ENCODE results near the gene NCAPH2. TPM values are rescaled to one million over a fixed set of nuclear protein-coding genes. Genes with fewer than 3 reads are reported as not detected.

Gene NCAPH2
- 28.3 to 43.0 TPM (median 36.3 TPM) in 5 replicates for total RNA-seq (2022; extraction: Qiagen RNA extraction; ENCODE audit: low read depth)

DNA sequence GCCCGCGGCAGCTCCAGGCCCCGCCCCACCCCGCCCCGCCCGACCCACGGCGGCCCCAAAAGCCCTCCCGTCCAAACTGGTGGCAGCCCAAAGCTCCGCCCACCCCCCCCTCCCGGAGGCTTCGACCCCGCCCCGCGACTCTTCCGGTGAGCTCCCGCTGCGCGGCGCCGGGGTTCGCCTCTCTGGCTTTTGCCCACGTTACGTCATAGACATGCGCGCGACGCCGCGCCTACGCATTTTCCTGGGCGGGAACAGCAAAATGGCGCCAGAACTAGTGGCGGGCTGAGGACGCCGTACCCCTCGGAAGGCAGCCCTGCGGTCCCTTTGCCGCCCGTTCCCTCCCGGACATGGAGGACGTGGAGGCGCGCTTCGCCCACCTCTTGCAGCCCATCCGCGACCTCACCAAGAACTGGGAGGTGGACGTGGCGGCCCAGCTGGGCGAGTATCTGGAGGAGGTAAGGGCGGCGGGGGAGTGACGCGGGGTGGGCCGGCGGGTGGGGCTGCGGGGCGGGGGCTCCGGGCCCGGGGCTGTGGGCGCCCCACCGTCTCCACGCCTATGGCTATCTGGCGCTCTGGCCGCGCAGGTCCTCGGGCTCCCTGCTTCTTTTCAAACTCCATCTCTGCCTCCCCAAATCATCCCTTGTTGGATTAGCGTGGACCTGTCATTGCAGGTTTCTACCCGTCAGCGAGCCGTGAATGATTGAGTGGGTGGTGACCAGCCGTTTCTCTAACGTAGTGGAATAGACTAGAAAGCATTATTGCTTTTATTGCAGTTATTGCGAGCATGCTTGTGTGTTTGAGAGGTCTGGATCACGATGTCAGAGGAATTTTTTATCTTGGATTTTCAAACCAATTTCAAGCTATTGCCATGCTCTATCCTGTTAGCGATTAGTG is at the start of gene NCAPH2:
Gene NCAPH2, plus strand, starts transcription at position 234 of the 894 bp plus-strand sequence. Its CDS starts 114 bp downstream, at position 348.

DNA sequence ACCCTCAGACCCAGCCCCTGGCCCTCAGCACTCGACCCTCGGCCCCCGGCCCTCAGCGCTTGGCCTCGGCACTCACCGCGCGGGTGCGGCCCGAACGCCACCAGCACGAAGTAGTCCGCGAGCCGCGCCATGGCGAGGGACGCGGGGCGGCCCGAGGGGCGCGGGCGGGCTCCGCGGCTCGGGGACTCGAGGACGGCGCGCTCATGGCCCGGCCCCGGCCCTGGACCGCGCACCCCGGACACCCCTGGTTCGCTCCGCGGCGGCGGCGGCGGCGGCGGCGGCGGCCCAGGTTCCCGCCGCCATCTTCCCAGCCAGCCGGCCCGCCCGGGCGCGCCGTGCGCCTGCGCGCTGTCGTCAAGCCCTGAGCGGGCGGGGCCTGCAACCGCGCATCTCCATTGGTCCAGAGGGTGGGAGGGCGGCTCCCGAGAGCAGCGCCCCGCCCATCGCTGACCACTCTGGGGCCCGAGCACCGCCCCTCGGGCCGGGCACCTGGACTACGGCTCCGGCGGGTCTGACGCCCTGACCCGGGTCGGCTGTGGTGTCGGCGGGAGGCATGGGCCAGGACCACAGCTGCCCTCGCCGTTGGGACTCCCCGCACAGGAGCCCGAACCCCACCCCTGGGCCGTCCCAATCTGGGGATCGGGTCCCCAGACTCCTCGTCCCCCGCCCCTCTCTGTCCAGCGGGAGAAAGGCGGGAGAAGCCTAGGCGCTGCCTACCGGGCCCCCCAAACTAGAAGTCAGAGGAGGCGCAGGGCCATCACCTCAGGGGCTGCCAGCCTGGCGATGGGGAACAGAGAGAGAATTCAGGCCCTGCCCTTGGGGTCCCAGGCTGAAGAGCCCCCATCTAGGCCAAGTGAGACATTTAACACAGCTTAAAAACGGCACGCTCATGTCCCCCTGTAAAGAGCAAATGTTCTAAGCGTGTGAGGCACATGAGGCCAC is 33.0 kb upstream of the NCAPH2 start, which contains the start of gene SBF1:
Gene SBF1, minus strand, starts transcription at position 326 of the 942 bp plus-strand sequence. Its CDS starts 195 bp downstream, at position 131.

DNA sequence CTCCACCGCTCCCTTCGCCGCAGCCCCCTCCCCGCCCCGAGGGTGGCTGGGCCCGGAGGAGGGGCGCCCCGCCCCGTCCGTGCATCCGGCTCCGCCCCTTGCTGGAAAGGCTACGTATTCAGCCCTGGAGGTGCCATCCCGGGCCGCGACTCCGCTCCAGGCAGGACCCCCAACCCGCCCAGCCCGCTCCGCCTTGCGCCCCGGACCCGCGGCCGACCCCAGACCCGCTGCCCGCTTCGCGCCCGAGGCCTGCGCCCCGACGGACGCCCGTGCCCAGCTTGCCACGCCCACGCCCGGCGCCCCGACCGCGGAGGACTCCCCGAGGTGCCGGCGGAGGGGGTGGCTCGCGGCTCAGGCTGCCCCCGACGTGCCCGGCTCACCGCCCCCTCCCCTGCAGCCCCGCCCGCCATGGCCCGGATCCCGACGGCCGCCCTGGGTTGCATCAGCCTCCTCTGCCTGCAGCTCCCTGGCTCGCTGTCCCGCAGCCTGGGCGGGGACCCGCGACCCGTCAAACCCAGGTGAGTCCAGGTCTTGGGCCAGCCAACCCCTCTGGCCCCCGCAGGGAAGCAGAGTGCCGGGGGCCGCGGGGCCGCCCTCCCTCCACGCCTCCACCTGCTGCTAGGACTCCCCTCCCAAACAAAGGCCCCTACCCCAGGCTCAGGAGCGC is 26.5 kb upstream of the NCAPH2 start, which contains the start of gene ADM2:
Gene ADM2, plus strand, starts transcription at position 104 of the 667 bp plus-strand sequence. Its CDS starts 305 bp downstream, at position 409.

DNA sequence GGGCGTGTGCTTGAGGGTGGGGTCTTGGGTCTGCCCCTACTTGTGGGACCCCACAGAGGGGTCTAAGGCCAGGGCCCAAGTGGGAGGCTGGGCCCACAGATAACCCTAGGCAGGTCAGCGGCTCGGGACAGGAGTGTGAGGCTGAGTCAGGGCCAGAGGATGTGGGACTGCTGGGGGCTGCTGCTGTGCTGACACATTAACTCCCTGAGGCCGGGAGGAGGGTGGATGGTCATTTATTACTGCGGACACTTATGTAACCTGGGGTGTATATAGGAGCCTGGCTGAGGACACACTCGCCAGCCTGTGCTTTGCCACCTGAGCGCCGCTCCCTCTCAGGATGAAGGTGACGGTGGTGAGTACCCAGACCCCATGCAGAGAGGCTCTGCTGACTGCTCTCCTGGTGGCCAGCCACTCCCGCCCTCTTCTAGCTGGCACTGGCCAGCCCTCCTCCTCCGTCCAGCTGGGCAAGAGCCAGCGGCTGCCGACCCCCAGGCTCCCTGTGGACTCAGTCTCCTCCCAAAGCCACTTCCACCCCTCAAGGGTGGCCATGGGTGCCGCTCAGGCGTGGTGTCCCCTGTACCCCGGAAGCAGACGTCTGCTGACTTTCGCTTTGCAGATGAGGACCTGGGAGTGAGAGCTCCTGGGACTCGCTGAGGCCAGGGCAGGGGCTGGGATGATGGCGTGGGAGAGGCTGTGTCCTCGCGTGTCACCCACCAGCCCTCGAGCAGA is 21.3 kb upstream of the NCAPH2 start, which contains the start of gene MIOX:
Gene MIOX, plus strand, starts transcription at position 299 of the 729 bp plus-strand sequence. Its CDS starts 39 bp downstream, at position 338.

DNA sequence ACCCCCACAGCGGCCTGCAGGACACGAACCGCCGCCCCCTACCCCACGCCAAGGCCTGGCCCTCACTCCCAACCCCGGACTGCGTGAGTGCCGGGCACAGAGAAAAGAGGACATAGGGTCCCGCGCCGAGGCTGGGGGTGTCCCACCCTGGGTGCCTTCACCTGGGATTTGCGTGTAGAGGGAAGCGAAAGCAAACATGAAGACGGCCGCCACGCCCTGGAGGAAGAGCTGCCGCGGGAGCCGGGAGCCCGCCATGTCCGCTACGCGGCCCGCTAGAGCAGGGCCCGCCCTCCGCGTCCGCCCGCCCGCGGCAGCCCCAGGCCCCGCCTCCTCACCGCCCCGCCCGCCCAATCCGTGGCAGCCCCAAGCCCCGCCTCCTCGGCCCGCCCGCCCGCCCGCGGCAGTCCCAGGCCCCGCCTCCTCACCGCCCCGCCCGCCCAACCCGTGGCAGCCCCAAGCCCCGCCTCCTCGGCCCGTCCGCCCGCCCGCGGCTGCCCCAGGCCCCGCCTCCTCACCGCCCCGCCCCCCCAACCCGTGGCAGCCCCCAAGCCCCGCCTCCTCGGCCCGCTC is 518 bp upstream of the NCAPH2 start, which contains the start of gene LMF2:
Gene LMF2, minus strand, starts transcription at position 282 of the 570 bp plus-strand sequence. Its CDS starts 27 bp downstream, at position 255.

DNA sequence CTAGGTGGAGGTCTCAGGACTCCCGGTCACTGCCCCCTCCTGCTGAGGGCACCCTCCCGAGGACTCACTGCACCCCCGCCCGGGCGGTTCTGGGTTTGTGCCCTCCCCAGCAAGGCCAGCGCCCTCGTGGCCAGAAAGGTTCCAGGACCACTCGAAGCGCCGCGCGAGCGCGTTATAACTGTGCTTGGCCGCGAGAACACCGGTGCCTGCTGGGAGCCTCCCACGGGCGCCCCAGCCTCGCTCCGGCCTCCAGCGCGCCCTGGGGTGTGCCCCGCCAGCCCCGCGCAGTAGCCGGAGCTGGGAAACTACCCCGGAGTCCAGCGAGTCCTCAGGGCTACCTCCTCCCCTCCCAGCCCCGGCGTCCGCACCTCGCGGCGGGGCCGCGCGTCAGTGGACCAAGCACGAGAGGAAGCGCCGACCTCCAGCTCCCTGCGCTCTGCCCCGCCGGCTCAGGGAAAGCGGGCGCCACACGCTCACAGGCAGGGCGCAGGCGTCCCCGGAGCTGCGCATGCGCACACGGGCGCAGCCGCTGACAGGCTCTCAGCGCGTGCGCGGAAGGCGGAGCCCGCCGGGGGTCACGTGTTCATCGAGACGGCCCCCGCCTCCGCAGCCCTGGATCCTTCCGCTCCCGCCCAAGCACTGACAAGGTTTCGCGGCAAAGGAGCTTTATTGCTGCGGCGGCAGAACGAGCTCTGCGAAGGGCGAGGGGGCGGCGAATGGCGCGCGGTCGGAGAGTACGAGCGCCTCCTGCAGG is 17.3 kb downstream of the NCAPH2 start, which contains the start of gene SCO2:
Gene SCO2, minus strand, starts transcription at position 495 of the 754 bp plus-strand sequence. CDS start 1,187 bp downstream, outside the sequence.

DNA sequence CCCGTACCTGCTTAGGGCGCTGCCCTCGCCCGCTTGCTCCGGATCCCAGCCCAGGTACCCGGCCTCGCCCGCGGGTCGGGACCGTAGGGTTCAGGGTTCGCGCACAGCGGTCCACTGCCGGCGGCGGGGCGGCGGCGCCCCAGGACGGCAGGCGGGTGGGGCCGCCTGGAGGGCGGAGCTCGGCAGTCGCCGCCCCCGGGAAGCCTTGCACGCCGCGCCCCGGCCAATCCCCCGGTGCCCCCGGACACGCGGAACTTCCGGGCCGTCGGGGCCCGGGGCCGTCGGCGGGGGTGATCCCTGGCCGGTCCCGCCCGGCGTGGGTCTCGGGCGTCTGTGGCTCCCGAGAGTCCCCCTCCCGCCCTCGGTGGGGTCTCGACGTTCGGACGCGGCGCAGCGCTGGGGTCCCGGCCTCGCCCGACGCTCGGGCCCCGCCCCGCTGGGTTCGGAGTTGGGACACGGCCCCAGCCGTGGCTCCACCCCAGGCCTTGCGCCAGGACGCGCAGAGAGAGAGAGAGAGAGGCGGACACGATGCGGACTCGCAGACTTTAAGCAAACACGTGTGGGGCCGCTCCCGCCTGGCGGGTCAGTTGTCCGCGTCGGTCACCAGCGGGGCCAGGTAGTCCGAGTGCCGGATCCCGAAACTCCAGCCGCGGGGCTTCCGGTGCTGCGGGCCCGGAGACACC is 22.0 kb downstream of the NCAPH2 start, which contains the start of gene TYMP:
Gene TYMP, minus strand, starts transcription at position 116 of the 683 bp plus-strand sequence. CDS start 303 bp downstream, outside the sequence.

DNA sequence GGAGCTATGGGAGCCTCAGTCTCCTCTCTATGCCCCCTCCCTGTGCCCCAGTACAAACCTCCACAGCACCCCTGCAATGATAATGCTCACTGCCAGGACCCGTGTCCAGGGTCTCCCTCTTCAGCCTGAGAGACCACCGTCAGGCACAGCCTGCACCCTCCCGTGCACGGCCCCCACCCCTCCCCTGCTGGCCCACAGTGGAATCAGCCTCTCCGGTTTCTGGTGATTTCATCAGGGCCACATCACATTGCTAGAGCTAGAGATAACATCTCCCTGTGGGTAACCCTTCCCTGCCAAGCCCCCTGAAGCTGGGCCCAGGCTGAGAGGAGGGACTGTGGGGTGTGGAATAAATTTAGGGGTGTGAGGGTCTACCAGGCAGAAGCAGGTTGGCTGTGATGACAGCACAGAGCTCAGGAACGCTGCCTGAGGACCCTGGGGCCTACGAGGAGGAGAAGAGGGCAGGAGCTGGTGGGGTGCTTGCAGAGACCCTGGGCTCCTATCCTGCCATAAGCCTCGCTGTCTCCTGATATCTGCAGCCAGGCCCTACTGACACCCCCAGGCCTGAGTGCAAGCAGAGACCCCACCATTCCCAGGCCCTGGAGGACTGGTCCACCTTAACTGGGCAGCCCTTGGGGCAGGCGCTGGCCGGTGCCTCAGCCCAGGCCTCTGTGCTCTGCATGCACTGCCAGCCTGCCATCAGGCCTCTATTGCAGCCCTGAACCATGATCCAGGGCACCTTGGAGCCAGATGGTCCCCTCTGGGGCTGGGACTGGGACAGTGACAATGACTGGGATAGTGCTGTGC is 37.7 kb downstream of the NCAPH2 start, which contains the start of gene KLHDC7B:
Gene KLHDC7B, plus strand, starts transcription at position 378 of the 804 bp plus-strand sequence. Its CDS starts 345 bp downstream, at position 723.

DNA sequence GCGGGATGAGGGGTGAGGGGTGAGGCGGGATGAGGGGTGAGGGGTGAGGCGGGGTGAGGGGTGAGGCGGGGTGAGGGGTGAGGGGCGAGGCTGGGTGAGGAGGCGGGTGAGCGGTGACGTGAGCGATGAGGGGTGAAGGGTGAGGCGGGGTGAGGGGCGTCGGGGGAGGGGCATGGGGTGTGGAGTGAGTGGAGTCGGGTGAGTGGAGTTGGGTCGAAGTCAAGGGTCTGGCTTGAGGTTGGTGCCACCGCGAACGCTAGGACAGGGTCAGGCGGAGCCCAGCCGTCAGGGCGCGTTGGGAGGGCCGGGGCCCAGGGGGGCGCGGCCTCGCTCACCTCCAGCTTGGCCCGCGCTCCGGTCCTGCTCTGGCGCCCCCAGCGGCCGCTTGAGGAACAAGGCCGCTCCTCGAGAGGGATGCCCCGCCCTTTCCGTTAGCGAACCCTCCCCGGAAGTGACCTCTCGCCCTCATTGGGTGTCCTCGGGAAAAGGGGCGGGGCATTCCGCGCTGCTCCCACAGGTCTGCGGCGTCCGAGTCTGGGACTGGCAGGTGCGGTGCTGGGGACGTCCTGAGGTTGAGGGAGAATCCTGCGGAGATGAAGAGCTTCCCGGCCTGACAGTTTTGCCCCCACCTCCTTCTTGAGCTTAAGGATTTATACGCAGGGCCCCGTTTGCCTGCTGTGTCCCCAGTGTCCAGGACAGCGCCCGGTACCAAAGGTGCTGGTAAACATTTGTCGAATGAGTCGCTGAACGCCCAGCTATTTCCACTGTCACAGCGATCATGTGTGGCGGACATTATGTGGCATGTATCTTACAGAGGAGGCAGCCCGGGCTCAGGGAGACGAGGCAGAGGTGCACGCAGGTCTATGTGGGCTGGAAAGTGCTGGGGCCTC is 54.7 kb downstream of the NCAPH2 start, which contains the start of gene SYCE3:
Gene SYCE3, minus strand, starts transcription at position 397 of the 890 bp plus-strand sequence. CDS start 6,514 bp downstream, outside the sequence.

Other genes starting within 250 kb of the NCAPH2 start
- 17.0 to 30.2 TPM (median 24.5 TPM) in 5 replicates for gene MAPK12, start 246.5 kb upstream of the NCAPH2 start, total RNA-seq (2022; extraction: Qiagen RNA extraction; ENCODE audit: low read depth)
- 3.8 to 7.8 TPM (median 6.5 TPM) in 5 replicates for gene MAPK11, start 237.8 kb upstream of the NCAPH2 start, total RNA-seq (2022; extraction: Qiagen RNA extraction; ENCODE audit: low read depth)
- 62.3 to 128 TPM (median 115 TPM) in 5 replicates for gene PLXNB2, start 200.6 kb upstream of the NCAPH2 start, total RNA-seq (2022; extraction: Qiagen RNA extraction; ENCODE audit: low read depth)
- 1.6 to 4.3 TPM (median 3.6 TPM) in 5 replicates for gene DENND6B, start 181.2 kb upstream of the NCAPH2 start, total RNA-seq (2022; extraction: Qiagen RNA extraction; ENCODE audit: low read depth)
- 8.2 to 15.9 TPM (median 12.4 TPM) in 5 replicates for gene PPP6R2, start 164.9 kb upstream of the NCAPH2 start, total RNA-seq (2022; extraction: Qiagen RNA extraction; ENCODE audit: low read depth)
- 9.8 to 29.9 TPM (median 27.6 TPM) in 5 replicates for gene SBF1, start 33.2 kb upstream of the NCAPH2 start, total RNA-seq (2022; extraction: Qiagen RNA extraction; ENCODE audit: low read depth)
- 0.27 to 0.84 TPM (median 0.69 TPM) in 5 replicates for gene ADM2, start 26.7 kb upstream of the NCAPH2 start, total RNA-seq (2022; extraction: Qiagen RNA extraction; ENCODE audit: low read depth)
- not detected in 5 replicates for gene MIOX, start 21.4 kb upstream of the NCAPH2 start, total RNA-seq (2022; extraction: Qiagen RNA extraction; ENCODE audit: low read depth)
- gene LMF2, start 522 bp upstream of the NCAPH2 start, total RNA-seq (2022; extraction: Qiagen RNA extraction; ENCODE audit: low read depth): 21.8 to 55.9 TPM (median 46.5 TPM) in 5 replicates
- gene SCO2, start 17.4 kb downstream of the NCAPH2 start, total RNA-seq (2022; extraction: Qiagen RNA extraction; ENCODE audit: low read depth): 1.1 to 7.5 TPM (median 6.2 TPM) in 5 replicates
- gene TYMP, start 21.8 kb downstream of the NCAPH2 start, total RNA-seq (2022; extraction: Qiagen RNA extraction; ENCODE audit: low read depth): 7.8 to 20.8 TPM (median 19.9 TPM) in 5 replicates
- gene KLHDC7B, start 37.7 kb downstream of the NCAPH2 start, total RNA-seq (2022; extraction: Qiagen RNA extraction; ENCODE audit: low read depth): 0.02 to 0.05 TPM in 2 of 5 replicates, not detected in the others
- gene SYCE3, start 54.7 kb downstream of the NCAPH2 start, total RNA-seq (2022; extraction: Qiagen RNA extraction; ENCODE audit: low read depth): not detected in 5 replicates
- gene CPT1B, start 70.2 kb downstream of the NCAPH2 start, total RNA-seq (2022; extraction: Qiagen RNA extraction; ENCODE audit: low read depth): 7.2 to 18.9 TPM (median 15.5 TPM) in 5 replicates
- gene CHKB, start 74.6 kb downstream of the NCAPH2 start, total RNA-seq (2022; extraction: Qiagen RNA extraction; ENCODE audit: low read depth): 12.4 to 29.8 TPM (median 19.5 TPM) in 5 replicates
- gene MAPK8IP2, start 92.6 kb downstream of the NCAPH2 start, total RNA-seq (2022; extraction: Qiagen RNA extraction; ENCODE audit: low read depth): 1.9 to 4.8 TPM (median 4.1 TPM) in 5 replicates
- 10.9 to 26.5 TPM (median 21.1 TPM) in 5 replicates for gene ARSA, start 119.9 kb downstream of the NCAPH2 start, total RNA-seq (2022; extraction: Qiagen RNA extraction; ENCODE audit: low read depth)
- 1.9 to 6.0 TPM (median 5.2 TPM) in 5 replicates for gene SHANK3, start 164.6 kb downstream of the NCAPH2 start, total RNA-seq (2022; extraction: Qiagen RNA extraction; ENCODE audit: low read depth)
- gene ACR, start 230.0 kb downstream of the NCAPH2 start, total RNA-seq (2022; extraction: Qiagen RNA extraction; ENCODE audit: low read depth): 0.19 to 0.54 TPM in 2 of 5 replicates, not detected in the others